ENCODE results near the gene EIF2B1.

DNA sequence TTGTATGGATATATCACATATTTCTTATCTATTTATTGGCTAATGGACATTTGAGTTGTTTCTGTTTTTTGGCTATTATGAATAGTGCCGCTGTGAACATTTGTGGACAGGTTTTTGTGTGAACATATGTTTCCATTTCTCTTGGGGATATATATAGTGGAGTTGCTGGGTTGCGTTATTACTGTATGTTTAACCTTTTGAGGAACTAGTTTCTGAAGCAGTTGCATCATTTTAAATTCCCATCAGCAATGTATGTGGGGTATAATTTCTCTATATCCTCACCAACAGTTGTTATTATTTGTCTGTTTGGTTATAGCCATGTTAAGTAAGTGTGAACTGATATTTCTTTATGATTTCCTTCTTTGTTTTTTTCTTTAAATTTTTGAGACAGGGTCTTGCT is 48.1 kb upstream of the EIF2B1 start:
- TF ChIP-seq, protein P1, sequence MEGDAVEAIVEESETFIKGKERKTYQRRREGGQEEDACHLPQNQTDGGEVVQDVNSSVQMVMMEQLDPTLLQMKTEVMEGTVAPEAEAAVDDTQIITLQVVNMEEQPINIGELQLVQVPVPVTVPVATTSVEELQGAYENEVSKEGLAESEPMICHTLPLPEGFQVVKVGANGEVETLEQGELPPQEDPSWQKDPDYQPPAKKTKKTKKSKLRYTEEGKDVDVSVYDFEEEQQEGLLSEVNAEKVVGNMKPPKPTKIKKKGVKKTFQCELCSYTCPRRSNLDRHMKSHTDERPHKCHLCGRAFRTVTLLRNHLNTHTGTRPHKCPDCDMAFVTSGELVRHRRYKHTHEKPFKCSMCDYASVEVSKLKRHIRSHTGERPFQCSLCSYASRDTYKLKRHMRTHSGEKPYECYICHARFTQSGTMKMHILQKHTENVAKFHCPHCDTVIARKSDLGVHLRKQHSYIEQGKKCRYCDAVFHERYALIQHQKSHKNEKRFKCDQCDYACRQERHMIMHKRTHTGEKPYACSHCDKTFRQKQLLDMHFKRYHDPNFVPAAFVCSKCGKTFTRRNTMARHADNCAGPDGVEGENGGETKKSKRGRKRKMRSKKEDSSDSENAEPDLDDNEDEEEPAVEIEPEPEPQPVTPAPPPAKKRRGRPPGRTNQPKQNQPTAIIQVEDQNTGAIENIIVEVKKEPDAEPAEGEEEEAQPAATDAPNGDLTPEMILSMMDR (IDR thresholded peaks at IDR 0.05 in 2 of 3, conservative IDR thresholded peaks at IDR 0.05 in 1 of 3; ENCODE audit: insufficient read depth in 2 of 3, low read depth in 1 of 3, low read length in 3 of 3), result no peak
- TF ChIP-seq ZNF274 (IDR thresholded peaks at IDR 0.05; ENCODE audit: borderline replicate concordance, low read depth, low read length), result no peak
- no peak for TF ChIP-seq ZNF780A (CRISPR knock-in tag; IDR thresholded peaks at IDR 0.05)
- TF ChIP-seq BHLHE40 (IDR thresholded peaks at IDR 0.05; ENCODE audit: low read length), result no peak
- no peak for TF ChIP-seq JUN (IDR thresholded peaks at IDR 0.05; ENCODE audit: borderline replicate concordance, low read depth, low read length)
- no peak for TF ChIP-seq JUN (CRISPR knock-in tag; IDR thresholded peaks at IDR 0.05; ENCODE audit: borderline replicate concordance)
- TF ChIP-seq NCOA1 (IDR thresholded peaks at IDR 0.05; ENCODE audit: low read depth), result no peak
- TF ChIP-seq HDAC2 (IDR thresholded peaks at IDR 0.05), result no peak
- TF ChIP-seq, protein P2, sequence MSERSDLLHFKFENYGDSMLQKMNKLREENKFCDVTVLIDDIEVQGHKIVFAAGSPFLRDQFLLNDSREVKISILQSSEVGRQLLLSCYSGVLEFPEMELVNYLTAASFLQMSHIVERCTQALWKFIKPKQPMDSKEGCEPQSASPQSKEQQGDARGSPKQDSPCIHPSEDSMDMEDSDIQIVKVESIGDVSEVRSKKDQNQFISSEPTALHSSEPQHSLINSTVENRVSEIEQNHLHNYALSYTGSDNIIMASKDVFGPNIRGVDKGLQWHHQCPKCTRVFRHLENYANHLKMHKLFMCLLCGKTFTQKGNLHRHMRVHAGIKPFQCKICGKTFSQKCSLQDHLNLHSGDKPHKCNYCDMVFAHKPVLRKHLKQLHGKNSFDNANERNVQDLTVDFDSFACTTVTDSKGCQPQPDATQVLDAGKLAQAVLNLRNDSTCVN (CRISPR knock-in tag; IDR thresholded peaks at IDR 0.05), result no peak
- no peak for TF ChIP-seq ZBTB7A (IDR thresholded peaks at IDR 0.05; ENCODE audit: borderline replicate concordance, control insufficient read depth, low read depth, low read length)
- TF ChIP-seq, protein P3, sequence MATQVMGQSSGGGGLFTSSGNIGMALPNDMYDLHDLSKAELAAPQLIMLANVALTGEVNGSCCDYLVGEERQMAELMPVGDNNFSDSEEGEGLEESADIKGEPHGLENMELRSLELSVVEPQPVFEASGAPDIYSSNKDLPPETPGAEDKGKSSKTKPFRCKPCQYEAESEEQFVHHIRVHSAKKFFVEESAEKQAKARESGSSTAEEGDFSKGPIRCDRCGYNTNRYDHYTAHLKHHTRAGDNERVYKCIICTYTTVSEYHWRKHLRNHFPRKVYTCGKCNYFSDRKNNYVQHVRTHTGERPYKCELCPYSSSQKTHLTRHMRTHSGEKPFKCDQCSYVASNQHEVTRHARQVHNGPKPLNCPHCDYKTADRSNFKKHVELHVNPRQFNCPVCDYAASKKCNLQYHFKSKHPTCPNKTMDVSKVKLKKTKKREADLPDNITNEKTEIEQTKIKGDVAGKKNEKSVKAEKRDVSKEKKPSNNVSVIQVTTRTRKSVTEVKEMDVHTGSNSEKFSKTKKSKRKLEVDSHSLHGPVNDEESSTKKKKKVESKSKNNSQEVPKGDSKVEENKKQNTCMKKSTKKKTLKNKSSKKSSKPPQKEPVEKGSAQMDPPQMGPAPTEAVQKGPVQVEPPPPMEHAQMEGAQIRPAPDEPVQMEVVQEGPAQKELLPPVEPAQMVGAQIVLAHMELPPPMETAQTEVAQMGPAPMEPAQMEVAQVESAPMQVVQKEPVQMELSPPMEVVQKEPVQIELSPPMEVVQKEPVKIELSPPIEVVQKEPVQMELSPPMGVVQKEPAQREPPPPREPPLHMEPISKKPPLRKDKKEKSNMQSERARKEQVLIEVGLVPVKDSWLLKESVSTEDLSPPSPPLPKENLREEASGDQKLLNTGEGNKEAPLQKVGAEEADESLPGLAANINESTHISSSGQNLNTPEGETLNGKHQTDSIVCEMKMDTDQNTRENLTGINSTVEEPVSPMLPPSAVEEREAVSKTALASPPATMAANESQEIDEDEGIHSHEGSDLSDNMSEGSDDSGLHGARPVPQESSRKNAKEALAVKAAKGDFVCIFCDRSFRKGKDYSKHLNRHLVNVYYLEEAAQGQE (IDR thresholded peaks at IDR 0.05; ENCODE audit: borderline replicate concordance), result no peak
- TF ChIP-seq, protein P3 (CRISPR knock-in tag; IDR thresholded peaks at IDR 0.05; ENCODE audit: low read depth), result no peak
